ENCODE data around the gene NHEJ1.

NHEJ1 gene

GRCh38 chr2:219026946-219027345, 133.7 kb downstream of the NHEJ1 start:
- DNase-seq: no peak

GRCh38 chr2:219025637-219026585, 134.7 kb downstream of the NHEJ1 start:
- no peak for DNase-seq

Data from NCI-H345 (cell line).